Activated gamma-delta T cell (primary cell): ENCODE measurements around the gene ARHGAP27.
A peak's percentile ranks its signal among the peaks of the same experiment; 100 is the strongest.
"Not testable (repeated sequence)": the region's sequence is repeated elsewhere in the genome, so short reads cannot be mapped to it uniquely, and the experiment has no call there.

Experiments used
- DNase-seq: peaks from one replicate; lab custom pipeline; 2025; lab: John Stamatoyannopoulos, UW

The ARHGAP27 gene

DNA sequence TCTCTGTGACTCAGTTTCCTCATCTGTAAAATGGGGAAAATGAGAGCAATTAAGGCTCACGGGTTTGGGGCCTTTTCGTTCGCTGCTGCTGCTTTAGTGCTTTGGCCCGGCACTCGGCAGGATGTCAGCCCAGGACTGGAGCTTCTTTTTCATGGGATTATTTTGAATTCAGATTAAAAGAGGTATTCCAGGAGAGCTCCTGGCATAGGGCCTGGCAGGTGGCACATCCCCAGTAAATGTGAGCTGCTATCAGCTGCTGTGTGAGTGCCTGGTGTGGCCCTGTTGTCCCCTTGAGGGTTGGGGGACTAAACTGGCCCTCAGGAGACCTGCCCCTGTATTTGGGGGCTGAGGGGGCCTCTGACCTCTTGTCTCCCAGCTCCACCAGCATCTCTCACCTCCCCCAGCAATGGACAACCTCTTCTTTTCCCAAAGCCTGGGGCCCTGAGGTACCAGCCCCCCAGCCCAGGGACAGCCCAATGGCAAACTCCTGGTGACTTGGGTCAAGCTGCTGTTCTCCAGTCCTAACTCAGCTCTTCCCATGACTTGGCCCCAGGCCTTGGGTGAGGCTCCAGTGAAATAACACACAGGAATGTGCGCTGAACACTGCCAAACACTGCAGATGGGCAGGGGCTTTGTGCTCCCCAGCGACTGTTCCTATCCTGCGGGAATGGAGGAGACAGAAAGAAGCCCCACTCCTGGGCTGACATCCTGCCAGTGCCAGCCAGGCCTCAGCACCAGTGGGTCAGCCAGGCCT is 14.4 kb upstream of the ARHGAP27 start:
- DNase-seq, result not testable (repeated sequence)

DNA sequence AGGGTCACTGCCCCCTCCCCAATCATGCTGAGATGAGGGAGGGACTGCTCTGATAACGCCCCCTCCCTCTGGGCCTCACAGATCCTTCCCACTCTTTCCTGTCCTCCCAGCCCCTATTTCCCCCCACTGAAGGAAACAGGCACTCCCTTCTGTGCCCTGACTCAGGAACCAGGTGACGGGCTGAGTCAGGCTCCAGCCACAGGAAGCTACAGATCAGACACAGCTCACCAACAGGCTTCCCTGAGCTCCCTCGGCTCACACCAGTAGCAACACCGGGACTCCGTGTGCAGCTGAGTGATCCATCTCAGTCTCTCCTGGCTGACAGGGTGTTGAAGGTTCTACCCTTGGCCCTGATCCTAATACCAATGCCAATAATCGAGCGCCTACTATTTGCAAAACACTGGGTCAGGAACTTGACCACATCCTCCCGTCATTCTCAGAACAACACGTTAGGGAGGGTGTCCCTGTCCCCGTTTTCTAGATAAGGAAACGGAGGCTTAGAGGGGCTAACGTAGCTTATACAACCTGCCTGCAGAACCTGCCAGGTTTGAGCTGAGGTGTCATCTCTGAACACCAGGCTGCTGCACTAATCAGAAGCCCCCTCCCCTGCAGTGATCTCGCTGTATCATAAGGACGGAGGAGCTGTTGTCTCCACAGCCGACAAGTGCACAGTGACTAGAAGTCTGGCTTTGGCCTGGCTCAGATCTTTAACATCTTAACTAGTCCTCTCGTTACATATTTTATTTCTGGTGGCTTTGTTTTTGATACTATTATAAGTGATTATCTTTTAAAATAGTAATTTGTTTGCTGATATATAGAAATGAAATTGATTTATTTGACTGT is 13.5 kb upstream of the ARHGAP27 start:
- not testable (repeated sequence) for DNase-seq

DNA sequence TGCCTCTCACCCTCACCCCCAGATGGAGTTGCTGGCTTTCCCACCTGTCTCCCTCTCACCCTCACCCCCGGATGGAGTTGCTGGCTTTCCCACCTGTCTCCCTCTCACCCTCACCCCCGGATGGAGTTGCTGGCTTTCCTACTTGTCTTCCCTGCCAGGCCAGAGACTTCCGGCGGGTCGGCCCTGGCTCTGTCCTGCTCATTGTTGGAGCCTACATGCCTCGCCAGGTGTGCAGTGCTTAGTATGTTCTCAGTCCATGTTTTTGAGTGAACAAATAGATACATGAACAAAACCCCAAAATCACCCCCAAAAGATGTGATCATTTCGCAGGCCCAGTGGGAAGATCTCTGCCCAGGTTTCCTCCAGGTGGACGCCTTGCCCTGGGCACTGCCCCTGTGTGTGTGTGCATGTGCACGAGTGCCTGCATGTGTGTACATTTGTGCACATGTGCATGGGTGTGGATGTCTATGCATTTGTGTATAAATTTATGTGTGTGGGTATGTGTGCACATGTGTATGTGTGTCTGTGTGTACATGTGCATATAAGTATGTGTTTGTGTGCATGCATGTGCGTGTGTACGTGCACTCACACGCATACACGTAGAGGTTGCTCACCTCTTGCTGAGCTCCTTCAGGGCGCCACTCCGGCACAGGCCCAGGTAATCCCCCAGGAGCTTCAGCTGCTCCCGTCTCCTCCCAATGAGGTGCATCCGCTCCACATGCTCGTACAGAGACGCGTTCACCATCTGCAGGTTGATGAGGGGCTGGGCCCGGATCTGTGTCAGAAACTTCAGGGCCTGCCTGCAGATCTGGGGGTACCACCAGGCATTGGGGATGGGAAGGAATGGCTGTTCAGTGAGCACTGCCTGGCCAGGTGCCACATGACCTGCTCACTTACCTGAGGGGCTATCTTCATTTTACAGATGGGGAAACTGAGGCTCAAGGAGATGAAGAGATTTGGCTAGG is 12.5 kb upstream of the ARHGAP27 start:
- DNase-seq, result not testable (repeated sequence)

DNA sequence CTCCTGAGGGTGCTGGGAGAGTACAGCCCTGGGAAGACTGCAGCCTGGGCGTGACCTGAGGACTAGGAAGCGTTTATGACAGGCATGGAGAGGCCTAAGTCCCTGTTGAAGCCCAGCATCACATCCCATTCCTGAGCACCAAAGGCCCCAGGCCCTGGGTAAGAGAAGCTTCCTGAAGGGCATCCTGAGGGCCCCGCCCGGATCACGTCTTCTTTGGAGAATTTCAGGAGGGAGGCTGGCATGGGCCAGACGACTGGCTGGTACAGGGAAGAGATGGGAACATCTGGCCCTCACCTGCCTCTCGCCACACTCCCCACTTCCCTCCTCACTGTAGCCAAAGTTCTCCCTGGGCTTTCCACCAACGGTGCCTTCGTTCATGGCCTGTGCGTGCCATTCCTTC is 11.6 kb upstream of the ARHGAP27 start:
- not testable (repeated sequence) for DNase-seq

DNA sequence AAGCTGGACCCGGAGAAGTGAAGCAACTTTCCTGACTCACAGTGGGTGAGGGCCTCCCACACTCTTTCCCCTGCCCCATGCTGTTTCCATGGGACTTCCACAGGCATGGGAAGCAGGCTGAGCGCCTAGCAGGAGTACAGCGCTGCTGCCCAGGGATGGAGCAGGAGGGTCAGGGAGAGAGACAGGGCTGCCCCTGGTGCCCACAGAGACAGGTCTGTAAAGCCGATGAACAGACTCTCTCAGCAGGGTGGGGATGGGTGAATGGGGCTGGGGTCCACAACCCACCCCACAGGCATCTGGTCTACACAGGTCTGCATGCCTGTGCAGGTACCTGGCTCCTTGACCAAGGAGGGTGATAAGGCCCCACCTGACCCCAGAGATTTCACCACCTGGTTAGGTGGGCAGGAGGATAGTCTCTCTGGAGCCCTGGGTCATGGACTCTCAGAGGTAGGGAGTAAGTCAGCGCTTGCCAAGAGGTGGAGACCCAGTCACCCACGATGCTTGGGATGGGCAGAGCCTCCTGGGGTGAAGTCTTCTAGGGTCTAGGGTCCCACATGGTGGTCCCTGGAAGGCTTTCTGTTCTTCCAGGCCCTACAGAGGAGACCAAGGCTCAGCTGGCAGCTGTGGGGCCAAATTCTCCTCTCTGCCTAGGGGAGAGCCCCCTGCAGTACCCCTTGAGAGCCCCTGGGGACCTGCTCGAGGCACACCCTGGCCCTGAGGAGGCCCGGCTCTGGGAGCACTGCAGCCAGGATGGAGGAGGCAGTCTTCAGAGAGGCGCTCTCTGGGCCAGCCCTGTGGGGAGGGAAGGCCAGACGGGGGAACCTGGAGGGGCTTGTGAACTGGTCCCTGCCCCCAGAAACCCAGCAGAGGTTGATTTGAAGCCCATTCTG is 10.9 kb upstream of the ARHGAP27 start:
- not testable (repeated sequence) for DNase-seq

DNA sequence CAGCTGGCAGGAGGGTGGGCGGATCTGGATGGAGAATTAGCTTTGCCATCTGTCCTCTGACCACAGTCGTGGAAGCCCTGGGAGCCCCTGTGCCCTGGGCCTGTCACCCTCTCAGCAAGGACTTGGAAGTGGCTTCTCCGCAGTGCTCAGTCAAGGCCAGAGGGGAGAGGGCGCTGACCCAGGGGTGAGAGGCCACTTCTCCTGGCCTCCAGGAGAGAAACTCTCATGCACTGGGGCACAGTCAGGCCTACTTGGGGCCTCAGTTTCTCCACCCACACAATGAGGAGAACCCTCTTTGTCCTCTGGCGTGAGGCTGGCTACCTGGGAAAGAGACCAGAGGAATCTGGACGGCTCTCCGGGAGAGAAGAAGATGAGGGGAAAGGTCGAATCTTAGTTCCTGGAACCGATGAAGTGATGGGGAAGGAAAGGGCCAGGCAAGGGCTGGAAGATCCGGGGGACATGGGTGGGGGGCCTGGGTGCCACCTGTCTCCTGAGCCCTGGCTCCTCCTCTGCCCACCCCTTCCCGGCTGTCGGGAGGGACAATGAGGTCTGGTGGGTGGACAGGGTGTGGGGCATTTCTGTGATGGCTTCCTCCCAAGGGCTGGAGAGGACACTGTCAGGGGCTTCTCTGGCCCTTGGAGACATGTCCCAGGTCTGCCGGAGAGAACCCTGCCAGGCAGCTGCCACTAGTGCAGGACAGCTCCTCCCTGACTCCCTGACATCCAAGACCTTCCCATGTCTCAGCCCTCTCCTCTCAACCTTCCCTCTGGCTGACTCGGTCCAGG is 9.0 kb upstream of the ARHGAP27 start:
- no peak for DNase-seq

DNA sequence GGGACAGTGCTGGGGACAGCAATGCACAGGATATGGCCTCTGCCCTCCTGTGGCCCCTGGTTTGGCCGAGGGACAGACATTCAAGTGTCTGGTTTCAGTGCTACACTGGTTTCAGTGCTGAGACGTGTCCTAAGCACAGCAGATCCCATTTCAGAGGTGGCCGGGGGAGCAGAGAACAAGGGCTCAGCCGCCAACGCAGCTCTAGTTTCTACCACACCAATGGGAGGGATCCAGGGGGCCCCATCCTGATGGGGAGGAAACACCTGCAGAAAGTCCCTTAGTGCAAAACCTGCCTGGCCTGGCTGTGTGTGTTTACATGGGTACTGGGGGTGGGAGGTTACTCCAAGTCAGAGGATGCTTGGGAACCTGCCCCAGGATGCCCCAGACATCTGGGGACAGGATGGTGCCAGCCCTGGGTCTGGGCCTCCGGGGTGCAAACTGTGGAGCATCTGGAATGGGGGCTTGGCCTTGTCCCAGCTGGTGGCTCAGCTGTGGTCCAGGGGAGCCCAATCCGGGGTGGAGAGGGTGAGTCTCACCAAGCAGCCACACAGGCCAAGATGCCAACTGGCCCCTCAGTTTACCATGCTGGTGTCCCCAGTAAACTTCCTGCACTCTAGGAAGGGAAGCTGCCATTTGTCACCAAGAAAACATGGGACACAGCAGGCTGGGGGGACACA is 8.3 kb upstream of the ARHGAP27 start:
- DNase-seq, result not testable (repeated sequence)

DNA sequence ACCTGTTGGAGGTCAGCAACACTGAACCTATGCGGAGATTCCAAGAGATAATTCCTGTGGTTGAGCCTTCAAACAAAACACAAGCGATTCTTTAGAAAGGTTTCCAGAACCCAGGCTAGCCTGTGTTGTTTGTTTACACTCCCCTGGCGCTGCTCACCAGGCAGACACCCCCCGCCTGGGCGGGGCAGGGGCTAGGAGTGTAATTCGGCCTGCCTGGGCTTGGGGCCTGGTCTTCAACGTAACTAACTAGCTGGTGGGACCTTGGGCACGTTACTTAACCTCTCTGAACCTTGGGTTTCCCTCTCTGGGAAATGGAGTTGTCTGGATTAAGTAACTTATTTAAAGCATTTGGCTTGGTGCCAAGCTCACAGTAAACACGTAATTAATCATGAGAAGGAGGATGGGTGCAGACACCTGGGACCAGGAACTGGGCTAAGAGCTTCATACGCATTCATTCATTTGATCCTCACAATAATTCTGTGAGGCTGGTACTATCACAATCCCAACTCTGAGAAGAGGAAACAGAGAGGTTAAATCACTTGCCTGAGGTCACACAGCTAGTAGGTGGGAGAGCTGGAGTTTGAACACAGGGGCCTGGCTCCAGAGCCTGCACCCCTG is 7.6 kb upstream of the ARHGAP27 start:
- DNase-seq, result no peak

DNA sequence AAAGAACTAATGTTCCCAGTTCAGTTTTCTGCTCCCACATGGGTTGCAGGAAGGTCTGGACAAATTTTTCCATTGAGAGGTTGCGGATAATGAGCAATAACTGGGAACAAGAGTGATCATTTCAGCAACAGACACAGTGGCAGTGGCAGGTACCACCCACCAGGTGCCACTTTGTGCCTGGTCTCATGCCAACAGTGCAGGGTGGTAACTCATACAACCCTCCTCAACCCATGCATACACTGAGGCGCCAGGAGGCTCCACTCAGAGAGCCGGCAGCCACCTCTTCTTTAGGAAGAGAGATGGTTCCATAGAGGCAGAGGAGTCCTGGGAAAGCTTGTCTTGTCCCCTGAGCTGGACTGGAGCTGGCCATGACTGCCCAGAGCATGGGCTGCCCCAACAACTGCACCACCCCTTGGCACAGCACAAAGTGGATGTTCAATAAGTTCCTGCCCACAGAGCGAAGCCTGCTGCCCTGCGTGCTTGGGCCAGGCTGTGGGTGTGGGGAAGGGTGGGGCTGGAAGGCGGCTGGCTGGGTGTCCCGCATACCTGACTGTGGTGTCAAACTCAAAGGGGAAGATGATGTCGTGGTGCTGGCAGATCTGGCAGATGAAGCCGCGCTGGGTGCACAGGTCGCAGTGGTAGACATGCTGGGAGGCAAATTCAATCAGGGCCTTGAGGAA is 6.4 kb upstream of the ARHGAP27 start:
- no peak for DNase-seq

DNA sequence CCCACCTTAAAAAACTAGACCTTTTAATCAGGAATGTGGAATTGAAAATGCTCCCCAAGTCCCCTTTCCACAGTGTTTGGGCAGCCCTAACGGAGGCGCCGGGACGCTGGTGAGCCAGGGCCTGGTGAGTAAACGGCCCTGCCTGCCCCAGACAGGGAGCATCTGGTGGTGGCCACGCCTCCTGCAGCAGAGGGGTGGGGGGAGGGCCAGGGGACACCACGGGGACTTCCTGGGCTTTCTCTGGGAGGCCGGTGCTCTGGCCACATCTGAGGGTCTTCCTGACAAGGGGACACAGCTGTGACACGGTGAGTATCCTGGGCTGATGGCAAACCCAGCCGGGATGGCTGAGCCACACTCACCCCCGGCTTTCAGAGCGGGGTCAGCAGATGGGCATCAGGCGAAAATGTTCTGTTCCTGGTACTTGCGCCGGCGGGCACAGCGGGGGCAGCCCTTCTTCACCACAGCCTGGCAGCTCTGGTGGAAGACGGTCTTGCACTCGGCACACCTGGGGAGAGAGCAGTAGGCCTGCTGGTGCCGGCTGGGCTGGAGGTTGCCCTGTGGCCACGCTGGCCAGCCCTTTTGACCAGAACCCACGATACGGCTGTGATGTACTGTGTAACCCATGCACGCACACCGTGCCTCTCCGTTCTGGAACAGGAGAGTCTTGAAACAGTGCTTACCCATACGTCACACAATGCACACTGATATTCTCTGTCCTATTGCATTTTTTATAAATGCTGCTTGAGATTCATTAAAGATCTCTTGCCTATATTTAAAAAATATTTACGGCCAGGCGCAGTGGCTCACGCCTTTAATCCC is 5.0 kb upstream of the ARHGAP27 start:
- DNase-seq, result no peak

DNA sequence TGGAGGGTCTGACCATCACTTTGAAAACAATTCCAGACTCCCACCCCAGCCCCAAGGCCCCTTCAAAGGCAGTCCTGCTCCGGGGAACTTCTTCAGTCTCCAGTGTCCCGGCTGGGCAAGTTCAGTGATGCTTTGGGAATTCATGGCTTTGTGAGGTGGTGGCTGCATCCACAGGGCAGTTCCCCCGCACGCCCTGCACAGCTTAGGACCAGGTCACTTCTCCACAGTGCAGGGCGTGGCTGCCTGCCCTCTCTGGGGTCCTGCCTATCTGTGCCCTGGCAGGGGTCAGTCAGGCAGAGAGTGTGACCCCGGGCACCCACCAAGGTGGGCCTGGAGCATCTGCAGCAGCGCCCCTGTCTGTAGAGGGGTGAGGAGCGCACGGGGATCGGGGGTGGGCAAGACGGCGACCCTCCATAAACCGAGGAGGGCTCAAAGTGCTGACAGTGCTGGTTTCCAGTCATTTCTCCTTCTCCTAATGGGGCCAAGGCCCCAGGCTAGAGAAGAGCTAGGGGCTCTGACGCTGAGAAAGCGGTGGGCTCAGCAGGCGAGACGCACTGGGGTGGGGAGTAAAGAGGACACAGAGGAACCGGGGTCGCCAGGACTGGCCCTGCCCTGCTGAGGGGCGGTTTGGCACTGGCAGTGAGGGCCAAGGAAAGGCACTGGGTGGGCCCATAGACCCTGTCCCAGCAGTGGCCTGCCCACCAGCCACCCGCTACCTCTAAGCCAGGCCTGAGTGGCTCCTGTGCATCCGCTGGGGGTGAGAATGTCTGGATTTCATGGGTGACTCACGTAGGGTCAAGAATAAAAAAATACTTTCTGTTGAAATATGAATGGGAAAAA is 4.2 kb upstream of the ARHGAP27 start:
- no peak for DNase-seq

DNA sequence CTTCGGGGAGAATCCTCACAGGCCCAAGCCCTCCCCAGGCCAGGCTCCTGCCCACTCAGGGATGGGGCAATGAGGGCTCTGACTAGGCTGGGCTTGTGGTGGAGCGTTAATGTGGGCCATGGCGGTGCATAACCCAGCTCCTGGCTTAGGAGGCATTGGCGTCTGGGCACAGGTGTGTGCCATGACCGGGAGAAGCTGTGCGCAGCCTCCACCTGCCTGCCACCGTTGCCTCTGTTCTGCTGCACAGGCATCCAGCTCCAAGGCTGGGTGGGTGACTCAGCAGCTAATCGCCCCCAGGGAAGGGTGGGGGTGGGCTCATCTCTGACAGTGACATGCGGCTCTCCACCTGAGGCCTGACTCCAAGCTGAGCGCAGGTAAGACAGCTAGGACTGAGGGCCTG is 3.5 kb upstream of the ARHGAP27 start:
- no peak for DNase-seq

DNA sequence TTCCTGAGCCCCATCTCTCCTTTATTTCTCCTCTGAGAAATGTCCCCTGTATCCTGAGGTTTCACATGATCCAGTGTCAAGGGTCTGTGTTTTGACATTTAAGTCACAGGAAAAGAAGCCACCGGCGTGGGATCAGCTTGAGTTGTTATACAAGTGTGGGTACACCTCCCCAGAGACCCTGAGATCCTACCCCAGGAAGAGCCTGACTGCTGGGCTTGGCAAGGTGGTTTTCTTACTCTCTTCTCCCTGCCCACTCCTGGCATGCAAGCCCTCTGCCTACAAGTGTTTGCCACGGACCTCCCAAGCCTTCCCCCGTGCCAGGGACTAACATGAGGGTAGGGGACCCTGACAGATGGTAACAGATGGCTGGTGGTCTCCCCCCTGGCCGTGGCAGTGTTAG is 2.8 kb upstream of the ARHGAP27 start:
- DNase-seq, result no peak

DNA sequence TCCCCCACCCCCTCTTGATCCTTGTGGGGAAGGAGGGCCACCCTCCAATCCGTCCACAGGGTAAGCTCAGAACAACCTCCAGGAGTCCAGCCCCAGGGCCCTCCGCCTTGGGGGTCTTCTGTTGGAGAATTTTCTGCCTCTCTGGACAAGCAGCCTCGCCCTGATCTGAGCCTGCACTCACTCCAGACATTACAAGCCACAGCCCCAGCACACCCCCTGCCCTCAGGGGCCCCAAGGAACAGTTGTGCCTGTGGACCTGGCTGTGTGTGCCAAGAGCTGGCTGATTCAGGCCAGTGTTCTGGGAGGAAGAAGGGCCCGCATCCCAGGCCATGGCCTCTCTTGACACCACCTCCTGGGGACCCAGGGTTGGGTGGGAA is 477 bp upstream of the ARHGAP27 start:
- no peak for DNase-seq

DNA sequence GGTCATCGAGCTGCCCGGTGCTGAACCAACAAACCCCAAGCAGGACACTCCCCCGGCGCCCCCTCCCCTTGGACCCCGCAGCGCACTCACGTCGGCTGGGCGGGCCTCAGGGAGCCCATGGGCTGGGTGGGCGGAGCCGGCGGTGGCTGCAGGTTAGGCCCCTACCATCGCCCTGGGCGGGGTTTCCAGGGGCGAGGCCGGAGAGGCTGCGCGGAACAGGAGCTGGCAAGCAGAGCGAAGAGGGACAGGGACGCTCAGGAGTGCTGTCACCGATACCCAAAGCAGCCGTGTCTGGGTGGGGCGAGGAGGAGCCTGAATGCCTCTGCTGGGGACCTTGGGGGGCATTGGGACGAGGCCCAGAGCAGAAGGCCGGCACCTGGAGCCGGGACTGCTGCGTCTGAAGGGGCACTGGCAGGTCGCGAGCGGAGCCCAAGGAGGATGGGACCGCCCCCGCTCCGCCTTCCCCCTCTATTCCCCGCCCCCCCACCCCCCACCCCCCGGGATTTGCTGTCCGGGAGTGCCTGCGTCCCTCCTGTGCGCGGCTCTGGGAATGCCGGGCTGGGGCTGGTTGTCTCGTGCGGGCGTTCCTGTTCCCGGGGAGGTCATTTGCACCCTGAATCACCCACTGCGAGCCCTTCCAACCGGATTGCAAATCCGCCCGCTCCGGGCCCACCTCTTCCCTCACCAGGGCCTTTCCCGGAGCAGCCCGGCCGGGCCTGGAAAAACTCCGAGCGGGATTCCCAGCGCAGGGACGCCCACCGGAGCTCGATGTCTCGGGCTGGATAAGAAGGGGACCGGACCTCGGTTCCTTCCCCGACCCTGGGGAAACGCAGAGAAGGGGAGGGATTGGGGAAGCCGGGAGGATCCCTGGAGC is 902 bp downstream of the ARHGAP27 start:
- DNase-seq, result peak; percentile 60
